ENCODE measurements around the gene HOXD10.

DNA sequence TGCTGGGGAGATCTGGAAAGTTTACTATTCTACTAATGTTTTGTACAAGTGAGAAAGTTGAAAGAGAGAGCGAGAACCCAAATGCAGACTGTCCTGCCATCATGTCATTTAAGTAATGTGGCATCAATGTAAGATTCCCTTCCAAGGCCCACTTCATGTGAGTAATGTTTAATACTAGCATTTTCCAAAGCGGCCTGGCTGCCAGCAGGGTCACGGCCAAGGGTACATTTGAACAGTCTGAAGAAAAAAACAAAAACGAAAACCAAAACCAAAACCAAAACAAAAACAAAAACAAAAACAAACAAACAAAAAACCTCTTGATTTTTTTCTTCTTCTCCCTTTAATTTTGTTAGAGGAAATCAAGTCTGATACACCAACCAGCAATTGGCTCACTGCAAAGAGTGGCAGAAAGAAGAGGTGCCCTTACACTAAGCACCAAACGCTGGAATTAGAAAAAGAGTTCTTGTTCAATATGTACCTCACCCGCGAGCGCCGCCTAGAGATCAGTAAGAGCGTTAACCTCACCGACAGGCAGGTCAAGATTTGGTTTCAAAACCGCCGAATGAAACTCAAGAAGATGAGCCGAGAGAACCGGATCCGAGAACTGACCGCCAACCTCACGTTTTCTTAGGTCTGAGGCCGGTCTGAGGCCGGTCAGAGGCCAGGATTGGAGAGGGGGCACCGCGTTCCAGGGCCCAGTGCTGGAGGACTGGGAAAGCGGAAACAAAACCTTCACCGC lies 2.2 kb downstream of the HOXD10 start:
- no peak for TF ChIP-seq SP2 (CRISPR knock-in tag; IDR thresholded peaks at IDR 0.05)
- TF ChIP-seq, protein P1, sequence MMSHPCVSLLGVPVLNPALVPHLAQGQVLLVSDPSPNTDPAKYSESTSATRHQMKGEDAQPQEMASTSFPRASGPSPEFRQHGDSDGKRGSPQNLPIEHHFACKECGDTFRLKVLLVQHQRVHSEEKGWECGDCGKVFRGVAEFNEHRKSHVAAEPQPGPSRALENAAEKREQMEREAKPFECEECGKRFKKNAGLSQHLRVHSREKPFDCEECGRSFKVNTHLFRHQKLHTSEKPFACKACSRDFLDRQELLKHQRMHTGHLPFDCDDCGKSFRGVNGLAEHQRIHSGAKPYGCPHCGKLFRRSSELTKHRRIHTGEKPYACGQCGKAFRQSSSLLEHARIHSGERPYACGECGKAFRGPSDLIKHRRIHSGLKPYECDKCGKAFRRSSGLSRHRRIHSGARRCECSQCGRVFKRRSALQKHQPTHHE (CRISPR knock-in tag; IDR thresholded peaks at IDR 0.05; ENCODE audit: borderline replicate concordance), result no peak
- no peak for TF ChIP-seq ZNF674 (CRISPR knock-in tag; IDR thresholded peaks at IDR 0.05; ENCODE audit: low read depth)
- TF ChIP-seq, protein P2, sequence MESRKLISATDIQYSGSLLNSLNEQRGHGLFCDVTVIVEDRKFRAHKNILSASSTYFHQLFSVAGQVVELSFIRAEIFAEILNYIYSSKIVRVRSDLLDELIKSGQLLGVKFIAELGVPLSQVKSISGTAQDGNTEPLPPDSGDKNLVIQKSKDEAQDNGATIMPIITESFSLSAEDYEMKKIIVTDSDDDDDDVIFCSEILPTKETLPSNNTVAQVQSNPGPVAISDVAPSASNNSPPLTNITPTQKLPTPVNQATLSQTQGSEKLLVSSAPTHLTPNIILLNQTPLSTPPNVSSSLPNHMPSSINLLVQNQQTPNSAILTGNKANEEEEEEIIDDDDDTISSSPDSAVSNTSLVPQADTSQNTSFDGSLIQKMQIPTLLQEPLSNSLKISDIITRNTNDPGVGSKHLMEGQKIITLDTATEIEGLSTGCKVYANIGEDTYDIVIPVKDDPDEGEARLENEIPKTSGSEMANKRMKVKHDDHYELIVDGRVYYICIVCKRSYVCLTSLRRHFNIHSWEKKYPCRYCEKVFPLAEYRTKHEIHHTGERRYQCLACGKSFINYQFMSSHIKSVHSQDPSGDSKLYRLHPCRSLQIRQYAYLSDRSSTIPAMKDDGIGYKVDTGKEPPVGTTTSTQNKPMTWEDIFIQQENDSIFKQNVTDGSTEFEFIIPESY (CRISPR knock-in tag; IDR thresholded peaks at IDR 0.05), result no peak
- TF ChIP-seq, protein P3, sequence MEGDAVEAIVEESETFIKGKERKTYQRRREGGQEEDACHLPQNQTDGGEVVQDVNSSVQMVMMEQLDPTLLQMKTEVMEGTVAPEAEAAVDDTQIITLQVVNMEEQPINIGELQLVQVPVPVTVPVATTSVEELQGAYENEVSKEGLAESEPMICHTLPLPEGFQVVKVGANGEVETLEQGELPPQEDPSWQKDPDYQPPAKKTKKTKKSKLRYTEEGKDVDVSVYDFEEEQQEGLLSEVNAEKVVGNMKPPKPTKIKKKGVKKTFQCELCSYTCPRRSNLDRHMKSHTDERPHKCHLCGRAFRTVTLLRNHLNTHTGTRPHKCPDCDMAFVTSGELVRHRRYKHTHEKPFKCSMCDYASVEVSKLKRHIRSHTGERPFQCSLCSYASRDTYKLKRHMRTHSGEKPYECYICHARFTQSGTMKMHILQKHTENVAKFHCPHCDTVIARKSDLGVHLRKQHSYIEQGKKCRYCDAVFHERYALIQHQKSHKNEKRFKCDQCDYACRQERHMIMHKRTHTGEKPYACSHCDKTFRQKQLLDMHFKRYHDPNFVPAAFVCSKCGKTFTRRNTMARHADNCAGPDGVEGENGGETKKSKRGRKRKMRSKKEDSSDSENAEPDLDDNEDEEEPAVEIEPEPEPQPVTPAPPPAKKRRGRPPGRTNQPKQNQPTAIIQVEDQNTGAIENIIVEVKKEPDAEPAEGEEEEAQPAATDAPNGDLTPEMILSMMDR (CRISPR knock-in tag; IDR thresholded peaks at IDR 0.05), result peak; percentile 53
- TF ChIP-seq, protein P4, sequence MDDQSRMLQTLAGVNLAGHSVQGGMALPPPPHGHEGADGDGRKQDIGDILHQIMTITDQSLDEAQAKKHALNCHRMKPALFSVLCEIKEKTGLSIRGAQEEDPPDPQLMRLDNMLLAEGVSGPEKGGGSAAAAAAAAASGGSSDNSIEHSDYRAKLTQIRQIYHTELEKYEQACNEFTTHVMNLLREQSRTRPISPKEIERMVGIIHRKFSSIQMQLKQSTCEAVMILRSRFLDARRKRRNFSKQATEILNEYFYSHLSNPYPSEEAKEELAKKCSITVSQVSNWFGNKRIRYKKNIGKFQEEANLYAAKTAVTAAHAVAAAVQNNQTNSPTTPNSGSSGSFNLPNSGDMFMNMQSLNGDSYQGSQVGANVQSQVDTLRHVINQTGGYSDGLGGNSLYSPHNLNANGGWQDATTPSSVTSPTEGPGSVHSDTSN (CRISPR knock-in tag; IDR thresholded peaks at IDR 0.05; ENCODE audit: borderline replicate concordance), result no peak
- no peak for TF ChIP-seq ZSCAN29 (CRISPR knock-in tag; conservative IDR thresholded peaks at IDR 0.05)
- TF ChIP-seq EZH2 (conservative IDR thresholded peaks at IDR 0.05; ENCODE audit: low read depth, low read length), result 0 out of 2 replicates have a peak, but pooled peaks have one; percentile 35
- no peak for TF ChIP-seq ASH2L (IDR thresholded peaks at IDR 0.05; ENCODE audit: insufficient read length, low read depth, low read length)

All from HepG2 (cell line).